Right ventricle myocardium superior (tissue), 1 donor: ENCODE measurements around the gene IER5. TPM values are rescaled to one million over a fixed set of nuclear protein-coding genes. Genes with fewer than 3 reads are reported as not detected.

ENCODE experiments used
- ATAC-seq: fragments of 200-7000 bp; cut with Tn5 transposase; one replicate; pipeline ENCODE4 v1.9.1; 2020; ENCODE audit warnings: mild to moderate bottlenecking; ENCODE audit not compliant: poor library complexity
- DNase-seq: peaks from one replicate; pipeline ENCODE4 v3.0.0-alpha.2; 2020
- intact Hi-C: fragments of 100-400 bp; cut with DNase I; formaldehyde crosslinking; loops from one replicate; pipeline ENCODE4 v1.11.2; 2022
- total RNA-seq: library from RNA; stranded (reverse); fragmentation: NEBNext Ultra II Directional; extraction: Animal tissue kit (Norgen Biotek cat#: 25700); gene quantifications from one replicate; pipeline ENCODE4 v1.2.1, GENCODE V29; 2021
- donor health status: DM: no; HTN: yes; CAD: no; lungs with severe emphysema.

IER5 gene
- total RNA-seq, 1 donor from 2014 or later, result 15.1 TPM

- DNase-seq (no peak), ATAC-seq (peak; percentile 42)
- intact Hi-C loops, result no loop called here
These were observed 35.8 kb downstream of the IER5 start for GRCh38 chr1:181124291-181124751.

GRCh38 chr1:181126289-181126688 is 37.8 kb downstream of the IER5 start:
- ATAC-seq (no peak), DNase-seq (no peak)
- intact Hi-C loops, result no loop called here

DNA sequence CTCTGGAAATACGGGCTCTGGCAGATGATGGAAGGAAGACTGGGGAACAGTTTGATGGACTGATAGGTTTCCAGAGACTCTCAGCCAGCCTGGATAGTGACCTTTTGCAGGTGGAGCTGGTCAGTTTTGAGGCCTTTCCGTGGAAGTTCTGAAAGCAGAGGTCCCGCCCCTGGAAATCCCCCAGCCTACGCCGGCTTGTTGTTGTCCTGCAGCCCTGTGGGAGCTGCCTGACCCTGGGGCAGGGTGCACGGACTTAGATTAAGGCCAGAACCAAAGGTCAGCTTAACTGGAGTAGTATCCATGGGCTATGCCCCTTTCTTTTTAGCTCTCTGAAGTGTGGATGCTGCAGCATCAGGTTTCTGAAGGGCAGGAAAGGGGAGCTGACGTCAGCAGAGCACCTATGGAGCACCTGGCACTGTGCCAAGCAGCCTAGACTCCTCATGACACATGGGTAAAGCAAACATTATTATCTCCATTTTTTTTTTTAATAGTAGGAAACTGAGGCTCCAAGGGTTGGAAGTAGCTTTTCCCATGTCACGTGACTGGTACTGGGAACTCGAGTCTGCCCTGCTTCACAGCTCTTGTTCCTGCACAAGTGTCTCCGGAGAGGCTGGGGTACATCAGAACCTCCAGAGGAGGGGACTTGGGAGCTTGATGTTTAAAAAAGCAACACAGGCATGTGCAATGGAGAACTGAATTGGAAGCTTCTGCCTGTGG is 38.5 kb downstream of the IER5 start:
- no peak for ATAC-seq
- intact Hi-C loops, result no loop called here
- DNase-seq, result peak; percentile 46

DNA sequence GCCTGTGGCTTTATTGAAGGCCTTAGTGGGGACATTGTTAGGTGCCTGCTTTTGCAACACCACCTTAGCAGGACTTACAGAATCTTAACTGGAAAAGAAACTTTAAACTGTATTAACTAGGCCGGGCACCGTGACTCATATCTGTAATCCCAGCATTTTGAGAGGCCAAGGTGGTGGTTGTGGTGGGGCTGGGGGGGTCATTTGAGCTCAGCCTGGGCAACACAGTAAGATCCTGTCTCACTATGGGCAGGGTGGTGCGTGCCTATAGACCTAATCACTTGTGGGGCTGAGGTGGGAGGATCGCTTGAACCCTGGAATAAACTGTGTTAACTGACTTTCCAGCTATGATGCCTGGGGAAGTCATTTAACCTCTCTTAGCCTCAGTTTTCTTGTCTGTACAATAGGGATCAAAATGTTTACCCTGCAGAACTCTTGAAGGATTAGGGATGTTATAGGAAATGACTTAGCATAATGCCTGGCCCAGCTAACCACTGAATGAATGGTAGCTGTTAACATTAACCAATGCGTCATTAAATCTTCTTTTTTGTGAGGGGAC is 39.5 kb downstream of the IER5 start:
- no peak for ATAC-seq
- DNase-seq, result no peak
- intact Hi-C loops, result no loop called here

GRCh38 chr1:181128592-181129497 is 40.3 kb downstream of the IER5 start:
- ATAC-seq (peak; percentile 54), DNase-seq (peak; percentile 72)
- intact Hi-C loops, result no loop called here

GRCh38 chr1:181129771-181130606 is 41.5 kb downstream of the IER5 start:
- ATAC-seq, result no peak
- intact Hi-C loops, result no loop called here
- no peak for DNase-seq

- DNase-seq (no peak), ATAC-seq (no peak)
- intact Hi-C loops, result no loop called here
These were observed 42.9 kb downstream of the IER5 start for GRCh38 chr1:181131255-181131941.

DNA sequence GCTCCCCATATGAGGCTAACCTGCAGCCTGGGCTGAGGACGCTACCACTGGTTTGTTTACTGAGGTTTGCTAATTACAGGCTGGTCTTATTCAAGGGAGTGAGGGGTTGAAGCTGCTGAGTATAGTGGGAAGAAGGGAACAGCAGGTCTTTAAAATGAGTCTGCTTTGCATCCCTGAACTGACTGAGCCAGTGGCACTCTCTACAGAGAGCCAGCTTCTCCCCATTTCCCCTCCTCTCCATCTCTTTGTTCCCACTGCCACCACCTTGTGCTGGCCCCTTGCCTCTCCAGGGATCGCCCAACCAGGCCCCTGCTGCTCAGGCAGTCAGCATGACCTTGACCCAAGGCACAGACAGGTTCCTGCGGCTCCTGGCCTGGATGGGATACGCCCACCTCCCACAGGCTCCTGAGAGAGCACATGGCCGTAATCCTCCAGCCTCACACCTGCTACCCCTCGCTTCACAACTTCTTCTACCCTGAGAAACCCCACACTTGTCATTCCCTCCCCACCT is 45.0 kb downstream of the IER5 start:
- ATAC-seq (no peak), DNase-seq (no peak)
- intact Hi-C loops, result no loop called here

DNA sequence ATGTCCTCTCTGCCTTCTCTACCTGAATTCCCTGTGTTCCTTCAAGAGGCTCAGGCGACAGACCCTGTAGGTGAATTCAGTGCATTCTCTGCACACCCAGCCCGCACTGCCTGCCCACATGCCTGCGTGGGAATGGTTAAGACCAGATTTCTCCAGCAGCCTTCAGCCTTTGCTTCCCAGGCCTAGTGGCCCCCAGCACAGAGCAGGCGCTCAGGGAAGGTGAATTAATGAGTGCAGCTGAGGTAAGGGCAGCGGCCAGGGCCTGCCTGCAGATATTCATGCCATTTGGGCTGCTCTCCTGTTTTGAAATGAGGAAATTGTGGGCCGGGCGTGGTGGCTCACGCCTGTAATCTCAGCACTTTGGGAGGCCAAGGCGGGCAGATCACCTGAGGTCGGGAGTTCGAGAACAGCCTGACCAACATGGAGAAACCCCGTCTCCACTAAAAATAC is 45.5 kb downstream of the IER5 start:
- intact Hi-C loops, result no loop called here
- DNase-seq (no peak), ATAC-seq (no peak)

DNA sequence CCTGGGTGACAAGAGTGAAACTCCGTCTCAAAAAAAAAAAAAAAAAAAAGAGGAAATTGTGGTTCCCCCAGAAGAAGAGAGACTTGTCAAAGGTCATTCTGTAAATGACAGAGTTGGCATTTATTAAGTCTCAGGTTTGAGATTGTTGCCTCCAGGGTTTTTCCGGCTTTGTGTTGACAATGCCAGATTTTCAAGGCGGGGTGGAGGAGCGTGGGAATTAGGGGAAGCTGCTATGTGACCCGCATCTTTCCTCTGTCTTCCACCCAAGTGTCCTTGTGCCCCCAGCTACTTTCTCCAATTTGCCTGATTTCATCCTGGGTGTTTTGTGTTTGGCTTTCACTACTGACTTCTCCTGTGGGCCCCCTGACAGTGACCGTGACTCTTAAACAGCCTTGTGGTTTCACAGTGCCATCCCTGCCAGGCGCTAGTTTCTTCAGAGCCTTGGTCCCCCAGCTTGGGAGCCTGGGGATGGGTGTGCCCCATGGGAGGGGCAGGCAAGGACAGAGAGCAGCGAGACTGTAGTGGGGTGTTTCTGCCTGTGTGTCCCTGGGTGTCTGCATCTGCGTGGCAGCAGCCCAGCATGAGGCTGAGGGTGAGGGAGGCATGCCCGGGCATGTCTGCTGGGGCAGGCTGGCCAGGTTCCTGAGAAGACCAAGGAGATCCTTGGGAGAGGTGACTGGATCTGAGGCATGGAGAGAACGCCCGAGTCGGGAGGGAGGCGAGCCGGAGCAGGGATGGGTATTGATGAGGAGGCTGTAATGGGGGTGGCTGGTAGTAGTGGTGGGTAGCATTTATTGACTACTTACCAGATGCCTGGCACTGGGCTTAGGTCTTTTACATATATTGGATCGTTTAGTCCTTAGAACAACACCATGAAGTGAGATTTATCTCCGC is 46.3 kb downstream of the IER5 start:
- intact Hi-C loops, result no loop called here
- peak; percentile 60 for DNase-seq
- peak; percentile 40 for ATAC-seq

- DNase-seq (no peak), ATAC-seq (no peak)
- intact Hi-C loops, result no loop called here
These were observed 46.9 kb downstream of the IER5 start for GRCh38 chr1:181135437-181135731.

DNA sequence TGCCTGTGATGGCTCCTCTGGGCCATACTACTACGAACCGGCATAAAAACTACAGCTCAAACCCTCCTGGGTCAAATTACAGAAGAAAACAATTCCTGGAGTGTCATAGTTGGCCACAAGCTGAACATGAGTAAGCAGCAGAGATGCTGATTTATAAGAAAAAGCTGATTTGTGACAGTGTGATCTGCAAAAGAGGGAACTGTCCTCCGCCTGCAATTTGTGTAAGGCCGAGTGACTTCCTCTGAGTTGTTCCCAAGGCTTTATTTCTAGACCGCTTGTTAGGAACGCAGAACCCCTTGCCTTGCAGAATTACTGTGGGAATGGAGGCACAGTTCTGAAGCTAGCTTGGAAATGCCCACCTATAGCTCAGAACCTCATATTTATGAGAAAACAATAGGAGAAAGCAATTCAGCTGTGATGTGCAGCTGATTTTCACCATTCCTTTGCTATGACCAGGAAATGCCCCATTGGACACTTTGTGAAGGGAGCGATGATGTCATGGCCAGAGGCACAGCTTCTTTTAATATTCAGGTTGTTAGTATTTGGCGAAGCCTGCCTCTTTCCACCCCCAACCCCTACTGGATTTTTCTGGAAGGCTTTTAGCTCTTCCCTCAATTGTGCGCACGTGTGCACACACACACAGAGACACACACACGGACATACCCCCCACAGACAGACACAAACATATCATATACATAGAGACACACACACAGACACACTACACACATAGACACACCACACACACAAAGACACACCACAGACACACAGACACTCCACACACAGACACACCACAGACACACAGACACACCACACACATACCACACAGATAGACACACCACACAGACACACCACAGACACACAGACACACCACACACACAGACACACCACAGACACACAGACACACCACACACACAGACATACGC is 47.6 kb downstream of the IER5 start:
- peak; percentile 58 for ATAC-seq
- DNase-seq, result no peak
- intact Hi-C loops, result no loop called here

DNA sequence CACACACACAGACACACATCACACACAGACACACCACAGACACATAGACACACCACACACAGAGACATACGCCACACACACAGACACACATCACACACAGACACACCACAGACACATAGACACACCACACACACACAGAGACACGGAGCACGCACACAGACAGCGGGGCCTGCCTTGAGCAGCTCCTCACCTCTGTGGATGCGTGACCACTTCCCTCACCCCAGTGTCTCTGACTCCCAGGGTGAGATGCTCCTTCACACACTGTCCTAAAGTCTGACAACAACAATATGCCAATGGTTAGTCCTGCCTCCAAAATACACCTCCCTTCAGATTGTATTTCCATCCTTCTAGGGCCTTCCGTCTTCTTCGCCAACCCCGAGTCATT is 48.2 kb downstream of the IER5 start:
- intact Hi-C loops, result no loop called here
- DNase-seq (no peak), ATAC-seq (no peak)

DNA sequence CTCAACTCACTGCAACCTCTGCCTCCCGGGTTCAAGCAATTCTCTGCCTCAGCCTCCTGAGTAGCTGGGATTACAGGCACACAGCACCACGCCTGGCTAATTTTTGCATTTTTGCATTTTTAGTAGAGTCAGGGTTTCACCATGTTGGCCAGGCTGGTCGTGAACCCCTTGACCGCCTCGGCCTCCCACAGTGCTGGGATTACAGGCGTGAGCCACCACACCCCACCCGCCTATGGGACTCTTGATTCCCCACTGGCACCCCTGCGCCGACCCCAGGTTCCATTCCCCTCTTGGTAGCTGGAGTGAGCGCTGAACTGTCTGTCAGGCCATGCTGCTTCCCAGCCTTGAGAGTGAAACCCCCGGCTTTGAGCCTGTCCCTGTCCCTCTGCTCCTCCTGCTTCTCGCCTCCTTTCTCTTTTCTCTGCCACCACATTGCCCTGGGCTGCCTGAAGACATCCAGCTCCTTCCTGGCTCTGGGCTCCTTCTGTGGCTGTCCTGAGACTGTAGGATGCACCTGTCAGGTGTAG is 48.8 kb downstream of the IER5 start:
- ATAC-seq (no peak), DNase-seq (no peak)
- intact Hi-C loops, result no loop called here

- intact Hi-C loops, result loop anchor here (2.0 to 5.0 kb wide), 2 partner anchors 32 to 55 kb away; no protein-coding TSS in a partner anchor
- ATAC-seq (no peak), DNase-seq (no peak)
These were observed 51.1 kb downstream of the IER5 start for GRCh38 chr1:181139631-181140061.

DNA sequence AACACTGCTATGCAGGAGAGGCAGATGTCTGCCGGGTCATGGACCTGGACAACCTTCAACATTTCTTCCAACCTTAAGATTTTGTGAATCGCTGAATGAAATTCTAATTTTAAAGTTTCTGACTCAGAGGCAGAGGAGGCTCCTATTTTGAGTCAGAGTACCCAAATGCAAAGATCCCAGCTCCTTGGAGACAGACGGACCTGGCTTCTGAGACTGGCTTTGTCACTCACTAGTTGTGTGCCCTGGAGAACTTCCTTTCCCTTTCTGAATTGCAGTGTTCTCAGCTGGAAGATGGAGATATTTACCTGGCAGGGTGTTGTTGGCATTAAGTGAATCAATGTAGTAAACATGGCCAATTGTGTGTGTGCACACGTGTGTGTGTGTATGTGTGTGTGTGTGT is 51.9 kb downstream of the IER5 start:
- intact Hi-C loops, result loop anchor here (2.0 to 5.0 kb wide), 2 partner anchors 33 to 56 kb away; no protein-coding TSS in a partner anchor
- DNase-seq, result no peak
- ATAC-seq, result no peak
